T-helper 22 cell (primary cell): ENCODE results near the gene IL5RA.

Source experiments
- DNase-seq: peaks from one replicate; pipeline ENCODE4 v3.0.0-alpha.2; 2020; ENCODE audit warnings: low read depth

The IL5RA gene, protein sequence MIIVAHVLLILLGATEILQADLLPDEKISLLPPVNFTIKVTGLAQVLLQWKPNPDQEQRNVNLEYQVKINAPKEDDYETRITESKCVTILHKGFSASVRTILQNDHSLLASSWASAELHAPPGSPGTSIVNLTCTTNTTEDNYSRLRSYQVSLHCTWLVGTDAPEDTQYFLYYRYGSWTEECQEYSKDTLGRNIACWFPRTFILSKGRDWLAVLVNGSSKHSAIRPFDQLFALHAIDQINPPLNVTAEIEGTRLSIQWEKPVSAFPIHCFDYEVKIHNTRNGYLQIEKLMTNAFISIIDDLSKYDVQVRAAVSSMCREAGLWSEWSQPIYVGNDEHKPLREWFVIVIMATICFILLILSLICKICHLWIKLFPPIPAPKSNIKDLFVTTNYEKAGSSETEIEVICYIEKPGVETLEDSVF

DNA sequence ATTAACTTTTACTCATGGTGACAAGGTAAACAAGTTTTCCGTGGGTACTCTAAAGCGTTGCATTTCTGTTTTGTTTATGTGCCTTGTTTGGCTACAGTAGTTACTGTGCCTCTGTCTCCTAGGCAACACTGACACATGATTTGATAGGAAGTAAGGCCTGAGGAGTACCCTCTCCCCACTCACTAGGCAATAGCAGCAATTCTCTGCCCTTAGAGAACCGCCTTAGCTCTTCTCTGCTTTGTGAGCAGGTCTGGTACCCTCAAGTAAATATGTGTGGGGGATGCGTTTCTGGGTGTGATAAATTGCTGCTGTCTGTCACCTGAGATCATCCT is at the start of gene IL5RA:
IL5RA (minus strand) TSS at position 76 of the 332 bp plus-strand sequence. CDS start 5,390 bp downstream, outside the sequence.
- DNase-seq = peak; percentile 13

DNA sequence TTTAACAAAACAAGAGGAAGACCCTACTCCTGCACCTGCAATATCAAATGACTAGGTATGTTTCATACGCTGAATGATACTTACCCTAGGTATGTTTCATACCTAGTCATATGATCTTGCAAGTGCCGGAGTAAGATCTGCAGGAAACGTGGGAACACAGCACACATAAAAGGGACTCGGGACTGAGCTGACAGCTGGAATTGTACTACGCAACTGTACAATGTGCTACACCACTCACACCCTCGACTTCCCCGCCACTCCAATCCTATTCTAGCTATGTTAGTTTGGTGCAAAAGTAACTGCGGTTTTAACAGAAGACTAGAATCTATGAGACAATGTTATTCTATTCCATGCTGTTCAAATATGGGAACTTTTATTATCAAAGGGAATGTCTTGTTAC is 47.3 kb upstream of the IL5RA start:
- no peak for DNase-seq

DNA sequence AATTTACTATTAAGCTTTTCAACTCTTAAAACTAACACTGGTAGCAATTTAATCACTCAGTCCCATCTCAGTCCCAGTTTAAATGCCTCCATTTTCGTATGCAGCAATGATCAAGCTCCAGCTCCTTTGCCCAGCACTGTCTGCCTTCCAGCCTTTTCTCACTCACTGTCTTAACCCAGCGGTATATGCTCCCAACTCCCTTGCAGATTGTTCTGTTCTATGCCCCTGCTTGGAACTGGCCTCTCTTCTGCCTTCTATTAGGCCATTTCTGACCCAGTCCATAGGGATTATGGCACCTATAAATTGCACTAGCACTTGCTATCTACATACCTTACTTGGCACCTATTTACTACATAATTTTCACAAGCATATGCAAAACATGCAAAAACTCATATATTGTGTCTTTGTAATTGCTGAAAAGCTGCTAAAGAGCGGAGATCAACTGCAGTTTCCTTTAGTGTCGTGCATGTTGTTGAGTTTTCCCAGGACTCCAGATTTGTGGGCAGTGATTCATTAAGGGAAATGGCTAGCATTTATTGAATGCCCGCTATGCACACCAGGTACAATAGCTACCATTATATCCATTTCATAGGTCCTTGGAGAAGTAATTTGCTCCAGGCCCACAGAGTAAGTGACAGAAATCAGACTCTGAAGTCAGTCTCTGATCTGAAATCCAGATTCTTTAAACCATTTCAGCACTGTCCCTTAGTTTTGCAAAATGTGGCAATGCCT is 44.9 kb upstream of the IL5RA start:
- no peak for DNase-seq

DNA sequence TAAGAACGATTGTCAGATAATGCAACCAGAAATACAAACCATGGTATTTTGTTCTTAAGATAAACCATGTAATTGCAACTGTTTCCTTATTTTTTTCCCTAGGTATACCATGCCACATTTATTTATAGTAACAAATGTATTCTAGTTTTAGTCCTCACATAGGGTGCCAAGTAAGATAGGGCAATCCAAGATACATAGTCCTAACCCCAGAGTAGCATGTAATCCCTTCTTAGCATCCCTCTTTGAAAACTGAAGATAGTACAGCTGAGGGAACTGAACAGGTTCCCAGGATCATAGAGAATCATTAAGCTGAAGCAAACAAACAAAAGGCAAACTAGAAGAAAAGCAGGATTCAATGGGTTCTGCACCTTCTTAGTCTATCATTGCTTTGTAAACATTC is 41.3 kb upstream of the IL5RA start:
- no peak for DNase-seq

DNA sequence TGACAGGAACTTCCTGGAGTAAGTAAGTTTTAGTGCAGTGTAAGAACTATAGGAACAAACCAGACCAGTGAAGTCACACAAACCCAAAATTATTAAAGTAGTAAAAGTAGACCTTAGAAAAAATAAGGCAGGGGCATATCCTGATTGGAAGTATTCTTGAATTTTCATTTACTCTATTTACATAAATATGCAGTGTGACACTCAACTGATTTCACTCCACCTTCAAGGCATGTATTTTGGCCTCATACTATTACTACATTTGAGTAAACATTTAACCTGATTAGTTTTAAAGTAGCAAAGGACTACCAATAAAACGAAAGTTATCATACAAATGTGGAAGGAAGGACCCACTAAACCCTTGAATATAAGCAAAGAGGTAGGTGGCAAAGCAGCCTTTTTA is 39.4 kb upstream of the IL5RA start:
- no peak for DNase-seq

DNA sequence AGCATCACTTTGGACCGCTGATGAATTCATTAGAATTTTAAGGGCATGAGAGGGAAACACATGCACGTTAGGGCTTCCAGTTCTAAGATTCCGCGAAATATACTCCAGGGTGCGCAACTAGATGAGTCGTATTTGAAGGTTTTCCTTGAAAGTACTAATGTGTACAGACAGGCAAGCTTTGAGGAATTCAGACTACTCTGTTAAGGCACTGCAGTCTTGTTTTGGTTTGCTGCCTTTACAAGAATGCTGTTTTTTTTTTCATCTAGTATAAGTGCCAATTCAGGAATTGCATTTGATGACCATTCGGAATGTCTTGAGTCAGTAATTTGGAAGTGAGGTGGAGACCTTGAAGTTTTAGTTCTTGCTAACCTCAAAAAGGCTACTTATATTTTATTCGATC is 35.7 kb upstream of the IL5RA start:
- DNase-seq = no peak

DNA sequence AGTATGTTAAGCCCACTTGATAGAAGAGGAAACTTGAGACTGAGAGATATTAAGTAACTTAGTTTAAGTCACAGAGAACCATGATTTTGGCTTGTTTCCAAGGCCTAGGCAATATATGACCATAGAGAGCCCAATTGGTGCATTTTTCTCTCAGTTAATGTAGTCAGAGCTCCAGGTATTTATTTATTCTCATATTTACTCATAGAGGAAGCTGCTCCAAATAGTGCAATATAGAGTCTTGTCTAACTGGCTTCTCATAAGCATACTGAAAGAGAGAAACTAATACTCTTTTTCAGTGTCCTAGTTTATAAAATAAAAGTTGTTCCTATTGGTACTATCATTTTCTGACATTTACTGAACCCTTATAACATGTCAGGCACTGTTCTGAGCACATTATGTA is 31.8 kb upstream of the IL5RA start:
- no peak for DNase-seq

DNA sequence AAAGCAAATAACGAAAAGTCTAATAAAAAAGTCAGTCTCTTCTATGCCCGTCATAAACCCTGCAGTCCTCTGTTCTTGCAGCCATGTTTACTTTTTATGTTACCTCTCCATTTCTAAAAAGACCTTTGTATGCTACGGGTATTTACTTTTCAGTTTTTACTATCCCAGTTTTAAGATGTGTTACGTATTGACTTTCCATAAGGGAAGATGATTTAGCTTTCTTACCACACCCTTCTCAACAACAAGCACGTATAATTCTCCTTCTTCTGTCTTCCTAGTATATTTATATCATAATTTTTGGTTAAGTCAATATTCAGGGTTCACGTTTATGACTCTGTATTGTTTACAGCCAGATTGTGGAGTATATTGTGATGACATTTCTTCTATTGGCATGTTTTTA is 27.4 kb upstream of the IL5RA start:
- DNase-seq = no peak

DNA sequence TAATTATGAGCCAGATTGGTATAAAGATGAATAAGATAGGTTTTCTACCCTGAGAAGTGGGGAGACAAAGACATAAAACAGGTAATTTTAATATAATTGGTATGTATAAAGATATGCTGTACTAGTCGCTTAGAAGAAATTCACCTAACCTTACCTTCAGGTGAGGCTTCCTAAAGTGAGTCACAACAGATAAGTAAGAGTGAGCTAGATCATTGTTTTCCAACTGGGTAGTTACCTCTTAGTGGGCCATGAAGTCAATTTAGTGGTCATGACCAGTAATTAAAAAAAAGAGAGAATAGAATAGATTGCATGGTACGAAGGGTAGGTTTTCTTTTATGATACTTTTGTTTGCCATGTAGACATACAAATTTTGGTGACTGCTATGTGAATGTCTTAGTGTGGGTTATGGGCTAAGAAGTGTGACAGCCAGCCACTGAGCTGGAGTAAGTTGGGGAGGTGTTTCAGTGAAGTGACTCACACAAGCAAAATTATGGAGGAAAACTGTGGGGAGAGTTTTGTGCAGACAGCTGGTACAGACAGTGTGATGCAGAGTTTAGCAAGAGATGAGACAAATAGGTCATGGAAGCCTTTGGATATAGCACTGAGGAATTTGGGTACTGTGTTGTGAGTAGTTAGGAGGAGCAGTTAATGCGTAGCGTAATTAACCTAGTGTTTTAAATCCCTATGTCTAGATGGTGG is 24.7 kb upstream of the IL5RA start:
- DNase-seq = no peak

DNA sequence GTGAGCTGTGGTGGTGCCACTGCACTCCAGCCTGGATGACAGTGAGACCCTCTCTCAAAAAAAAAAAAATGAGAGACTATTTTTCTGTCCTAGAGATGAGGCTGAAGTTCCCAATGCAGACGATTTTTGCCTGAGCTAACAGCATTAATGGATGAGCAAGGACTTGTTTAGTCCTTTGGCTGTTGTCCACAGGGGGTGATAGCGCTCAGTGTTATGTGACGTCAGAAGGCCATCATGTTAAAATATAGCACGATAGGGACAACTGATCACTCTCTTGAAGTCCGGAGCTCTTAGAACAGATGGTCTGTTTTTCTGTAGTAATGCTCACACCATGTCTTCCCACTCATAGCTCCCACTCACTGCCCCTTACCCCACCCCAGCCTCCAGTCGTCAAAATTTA is 23.3 kb upstream of the IL5RA start:
- no peak for DNase-seq

DNA sequence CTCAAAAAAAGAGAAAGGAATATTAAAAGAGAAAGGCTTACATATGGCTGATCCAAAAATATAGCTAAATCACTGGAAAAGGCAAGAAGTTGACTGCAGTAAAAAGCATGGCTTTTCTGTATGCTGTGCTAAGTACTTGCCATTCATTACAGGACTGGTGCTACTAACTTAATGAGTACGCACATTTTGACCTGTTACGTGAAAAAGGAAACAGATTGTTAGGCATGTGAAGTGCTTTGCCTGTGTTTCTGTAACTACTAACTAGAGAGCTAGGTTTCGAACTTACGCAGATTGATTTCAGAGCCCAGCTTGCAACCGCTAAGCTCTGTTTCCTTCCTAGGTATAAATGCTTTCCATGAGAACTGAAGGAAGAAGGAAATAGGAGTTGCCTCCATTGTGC is 19.4 kb upstream of the IL5RA start:
- no peak for DNase-seq

DNA sequence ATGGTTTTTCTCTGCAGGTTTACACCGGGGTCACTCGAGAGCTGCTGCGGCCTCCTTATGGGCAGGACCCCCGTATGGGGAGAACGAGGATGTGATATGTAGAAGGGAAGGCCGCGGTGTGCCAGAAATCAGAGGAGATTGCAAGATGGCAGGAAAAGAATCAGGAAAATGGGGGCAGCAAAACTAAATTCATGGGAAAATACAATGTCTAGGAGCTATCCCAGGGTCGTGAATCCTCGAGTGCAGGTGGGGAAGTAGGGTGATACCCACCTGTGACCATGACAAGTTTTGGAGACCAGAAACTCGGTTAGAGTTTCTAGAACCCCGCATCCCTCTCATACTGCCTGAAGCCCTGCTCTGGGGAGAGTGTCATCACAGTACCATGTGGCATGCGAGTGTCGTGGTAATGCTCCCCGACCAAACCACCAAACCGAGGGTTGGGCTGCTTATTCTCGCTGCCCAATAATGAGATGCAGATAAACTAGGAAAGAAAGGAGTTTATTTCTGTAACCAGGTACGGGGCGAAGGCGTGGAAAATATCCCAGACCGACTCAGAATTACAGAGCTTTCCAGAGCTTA is 17.3 kb upstream of the IL5RA start:
- no peak for DNase-seq

DNA sequence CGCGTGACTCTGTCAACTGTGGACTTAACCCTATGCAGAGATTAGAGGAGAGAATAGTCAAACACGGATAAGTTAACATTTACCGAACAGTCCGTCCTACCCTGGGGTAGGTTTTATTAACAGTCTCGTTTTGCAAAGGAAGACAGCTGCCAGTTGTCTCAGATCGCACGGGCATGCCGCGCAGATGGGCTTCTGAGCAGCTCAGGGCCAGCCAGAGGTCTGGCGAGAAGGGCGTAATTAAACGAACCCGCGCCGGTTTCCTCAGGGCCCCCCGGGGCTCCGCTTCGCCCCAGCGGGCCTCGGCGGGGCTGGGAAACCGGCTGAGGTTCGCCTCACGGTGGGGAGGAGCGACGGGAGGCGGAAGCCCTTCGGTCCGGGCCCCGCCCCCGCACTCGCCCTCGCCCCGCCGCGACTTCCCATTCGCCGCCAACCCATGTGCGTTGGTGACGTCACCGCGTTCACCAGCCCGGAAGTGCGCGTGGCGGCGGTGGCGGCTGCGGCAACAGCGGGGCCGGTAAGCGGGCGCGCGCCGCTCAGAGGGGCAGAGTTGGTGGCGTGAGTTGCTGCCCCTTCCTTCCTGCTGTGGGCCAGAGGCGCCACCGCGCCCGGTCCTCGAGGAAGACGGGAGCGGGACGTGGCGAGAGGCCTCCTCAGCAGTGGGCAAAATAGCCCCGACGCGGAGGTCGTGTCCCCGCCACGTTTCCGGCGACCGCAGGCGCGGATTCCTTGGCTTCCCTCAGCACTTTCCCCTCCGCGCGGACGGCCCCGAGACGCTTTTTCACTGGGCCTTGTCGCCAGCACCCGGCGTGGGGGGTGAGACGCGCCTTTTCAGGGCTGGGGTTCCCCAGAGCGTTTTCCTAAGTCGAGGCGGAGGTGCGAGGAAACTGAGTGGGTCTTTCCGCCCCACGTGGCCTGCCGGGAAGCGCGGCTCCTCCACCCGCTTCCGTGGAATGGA is 16.6 kb upstream of the IL5RA start, which contains the start of gene TRNT1:
TRNT1 (plus strand) TSS at position 464 of the 955 bp plus-strand sequence. CDS start 2,101 bp downstream, outside the sequence.
- peak; percentile 92 for DNase-seq

DNA sequence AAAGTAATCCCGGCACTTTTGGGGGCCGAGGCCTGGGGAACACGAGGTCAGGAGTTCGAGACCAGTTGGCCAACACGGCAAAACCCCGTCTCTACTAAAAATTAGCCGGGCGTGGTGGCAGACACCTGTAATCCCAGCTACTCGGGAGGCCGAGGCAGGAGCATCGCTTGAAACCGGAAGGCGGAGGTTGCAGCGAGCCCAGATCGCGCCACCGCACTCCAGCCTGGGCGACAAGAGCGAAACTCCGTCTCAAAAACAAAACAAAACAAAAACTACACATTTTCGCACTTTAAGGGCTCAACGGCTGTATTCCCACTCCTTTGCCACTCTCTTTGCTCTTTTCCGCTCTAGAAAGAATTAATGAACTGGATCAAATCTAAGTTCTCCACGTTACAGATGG is 15.8 kb upstream of the IL5RA start:
- DNase-seq = no peak

DNA sequence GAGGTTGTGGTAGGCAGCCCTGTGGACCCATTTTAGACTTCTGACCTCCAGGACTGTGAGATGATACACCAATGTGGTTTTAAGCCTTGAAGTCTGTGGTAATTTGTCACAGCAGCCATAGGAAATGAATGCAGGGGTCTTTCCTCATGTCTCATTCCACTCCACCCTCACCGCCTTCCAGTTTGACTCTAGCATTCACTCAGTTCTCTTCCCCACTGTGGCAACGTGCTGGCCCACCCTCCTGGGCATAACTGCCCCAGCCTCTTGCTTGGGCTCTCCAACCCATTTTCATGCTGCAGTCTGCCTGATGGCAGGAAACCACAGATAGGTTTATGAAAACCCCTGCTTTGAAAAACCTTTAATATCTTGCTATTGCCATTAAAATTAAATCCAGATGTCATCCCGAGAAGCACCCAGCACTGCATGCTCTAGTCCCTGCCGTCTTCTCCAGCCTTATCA is 9.2 kb upstream of the IL5RA start:
- DNase-seq = no peak

DNA sequence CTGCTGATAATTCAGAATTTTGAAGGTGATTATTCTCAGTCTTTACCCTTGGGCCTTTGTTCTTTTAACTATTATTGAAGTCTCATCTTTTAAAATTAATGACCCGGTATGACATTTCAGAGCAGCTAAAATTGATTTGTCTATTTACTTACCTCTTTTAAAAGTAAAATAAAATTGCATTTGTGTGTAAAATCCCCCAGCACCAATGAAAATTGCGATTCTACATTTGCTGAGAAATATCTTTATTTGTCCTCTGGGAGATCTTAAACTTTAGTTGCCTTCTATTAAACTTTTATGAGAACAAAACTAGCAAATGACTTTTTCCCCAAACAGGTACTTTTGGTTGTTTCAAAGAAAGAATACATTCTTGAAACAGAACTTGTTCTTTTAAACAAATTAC is 7.5 kb upstream of the IL5RA start:
- no peak for DNase-seq

DNA sequence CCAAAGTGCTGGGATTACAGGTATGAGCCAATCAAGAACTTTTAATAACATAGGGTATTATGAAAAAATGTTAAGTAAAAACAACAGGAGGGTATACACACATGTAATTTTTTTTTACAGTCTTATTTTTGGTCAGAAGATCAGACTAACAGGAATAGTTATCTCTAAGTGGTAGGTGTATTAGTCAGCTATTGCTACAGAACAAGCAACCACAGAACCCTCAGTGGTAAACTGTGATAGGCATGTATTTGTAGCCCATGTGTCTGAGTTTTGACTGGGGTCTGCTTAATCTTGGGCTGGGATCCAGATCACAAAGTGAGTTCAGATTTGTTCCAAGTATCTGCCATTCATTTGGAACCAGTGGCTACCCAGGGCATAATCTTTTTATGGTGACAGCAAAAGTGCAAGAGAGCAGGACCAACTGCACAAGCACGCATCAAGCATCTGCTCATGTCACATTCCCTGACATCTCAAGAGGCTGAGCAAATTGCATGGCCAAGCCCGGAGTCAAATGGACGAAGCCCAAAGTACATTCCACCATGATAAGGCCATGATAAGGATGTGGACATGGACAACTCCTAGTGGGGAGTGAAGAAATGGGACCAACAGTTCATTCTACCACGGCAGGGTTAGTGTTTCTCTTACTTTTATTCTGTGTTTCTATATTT is 3.0 kb upstream of the IL5RA start:
- DNase-seq = no peak

DNA sequence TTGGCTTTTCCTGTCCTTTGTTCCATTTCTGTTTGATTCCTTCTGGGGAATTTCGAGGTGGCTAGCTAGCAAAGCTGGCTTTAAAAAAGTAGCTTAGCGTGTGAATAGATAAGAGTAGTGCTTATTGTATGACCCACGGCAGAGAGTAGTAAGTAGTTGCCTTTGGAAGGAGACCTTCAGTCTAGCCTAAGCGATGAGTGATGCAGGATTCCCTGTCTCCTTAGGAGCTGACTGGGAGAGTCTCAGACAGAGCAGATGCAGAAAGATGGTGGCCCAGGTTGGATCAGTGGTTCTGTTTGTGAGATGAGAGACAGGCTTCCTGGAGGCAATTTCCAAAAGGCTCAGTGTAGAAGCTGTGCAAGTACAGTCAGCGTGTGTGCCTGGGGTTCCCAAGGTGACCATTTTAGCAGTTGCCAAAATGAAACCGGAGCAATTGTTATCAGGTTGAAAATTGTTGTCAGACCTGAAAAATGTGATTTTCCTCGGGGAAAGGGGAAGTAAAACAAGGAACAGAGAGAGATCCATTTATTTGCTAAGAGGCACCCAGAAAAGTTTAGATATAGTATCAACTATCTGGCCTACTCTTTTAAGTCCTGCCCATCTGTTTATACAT is 681 bp upstream of the IL5RA start:
- DNase-seq = no peak

DNA sequence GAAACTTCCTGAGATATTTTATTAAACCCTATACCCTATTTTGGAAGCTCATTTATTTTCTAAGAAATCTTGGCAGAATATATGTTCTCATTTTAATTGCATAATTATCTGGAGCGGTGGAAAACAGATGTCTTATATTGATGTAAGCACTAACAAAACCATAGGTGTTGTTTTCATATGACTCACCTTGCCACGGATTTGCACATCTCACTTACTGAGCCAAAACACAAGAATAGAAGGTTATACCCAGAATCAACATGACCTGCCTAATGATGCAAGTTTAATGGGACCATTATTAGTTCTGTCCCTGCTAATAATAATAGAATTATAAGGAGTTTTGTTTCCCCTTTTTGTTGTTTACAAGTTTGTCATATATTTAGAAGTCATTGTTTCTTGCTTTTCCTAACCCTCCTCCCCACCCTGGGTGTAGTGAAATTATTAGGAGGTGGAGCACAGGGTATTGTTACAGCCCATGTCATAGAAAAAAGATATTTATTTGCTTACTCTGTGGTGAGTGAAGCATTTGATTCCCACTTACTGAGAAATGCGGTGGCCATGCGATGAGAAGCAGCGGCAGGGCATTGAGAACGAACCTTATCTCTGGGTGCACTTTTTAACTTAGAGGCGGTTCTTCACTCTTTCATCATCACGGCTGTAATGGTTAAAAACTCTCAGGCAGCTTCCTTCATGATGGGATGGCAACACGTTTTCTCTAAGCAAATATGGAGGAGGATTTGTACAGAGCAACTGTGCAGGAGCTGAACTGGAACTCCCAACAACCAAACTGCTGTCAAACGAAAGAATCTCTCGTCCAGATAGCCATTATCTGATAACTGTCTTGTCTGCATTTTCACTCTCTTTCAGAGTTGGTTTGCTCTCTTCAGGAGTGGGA is 521 bp downstream of the IL5RA start:
- DNase-seq = no peak
